Measurements from ENCODE around the gene ZKSCAN3.
"Not testable (repeated sequence)": the region's sequence is repeated elsewhere in the genome, so short reads cannot be mapped to it uniquely, and the experiment has no call there.

DNA sequence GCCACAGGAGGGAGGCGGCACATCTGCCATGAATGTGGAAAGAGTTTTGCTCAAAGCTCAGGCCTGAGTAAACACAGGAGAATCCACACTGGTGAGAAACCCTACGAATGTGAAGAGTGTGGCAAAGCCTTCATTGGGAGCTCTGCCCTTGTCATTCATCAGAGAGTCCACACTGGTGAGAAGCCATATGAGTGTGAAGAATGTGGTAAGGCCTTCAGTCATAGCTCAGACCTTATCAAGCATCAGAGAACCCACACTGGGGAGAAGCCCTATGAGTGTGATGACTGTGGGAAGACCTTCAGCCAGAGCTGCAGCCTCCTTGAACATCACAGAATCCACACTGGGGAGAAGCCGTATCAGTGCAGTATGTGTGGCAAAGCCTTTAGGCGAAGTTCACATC, 15.8 kb downstream of the ZKSCAN3 start:
- TF ChIP-seq, protein P1, sequence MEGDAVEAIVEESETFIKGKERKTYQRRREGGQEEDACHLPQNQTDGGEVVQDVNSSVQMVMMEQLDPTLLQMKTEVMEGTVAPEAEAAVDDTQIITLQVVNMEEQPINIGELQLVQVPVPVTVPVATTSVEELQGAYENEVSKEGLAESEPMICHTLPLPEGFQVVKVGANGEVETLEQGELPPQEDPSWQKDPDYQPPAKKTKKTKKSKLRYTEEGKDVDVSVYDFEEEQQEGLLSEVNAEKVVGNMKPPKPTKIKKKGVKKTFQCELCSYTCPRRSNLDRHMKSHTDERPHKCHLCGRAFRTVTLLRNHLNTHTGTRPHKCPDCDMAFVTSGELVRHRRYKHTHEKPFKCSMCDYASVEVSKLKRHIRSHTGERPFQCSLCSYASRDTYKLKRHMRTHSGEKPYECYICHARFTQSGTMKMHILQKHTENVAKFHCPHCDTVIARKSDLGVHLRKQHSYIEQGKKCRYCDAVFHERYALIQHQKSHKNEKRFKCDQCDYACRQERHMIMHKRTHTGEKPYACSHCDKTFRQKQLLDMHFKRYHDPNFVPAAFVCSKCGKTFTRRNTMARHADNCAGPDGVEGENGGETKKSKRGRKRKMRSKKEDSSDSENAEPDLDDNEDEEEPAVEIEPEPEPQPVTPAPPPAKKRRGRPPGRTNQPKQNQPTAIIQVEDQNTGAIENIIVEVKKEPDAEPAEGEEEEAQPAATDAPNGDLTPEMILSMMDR (IDR thresholded peaks at IDR 0.05) = not testable (repeated sequence)
- TF ChIP-seq EZH2phosphoT487 (IDR thresholded peaks at IDR 0.05) = not testable (repeated sequence)
